Trophoblast cell (in vitro differentiated cells and primary cell): ENCODE measurements around the gene CASP10.

Source experiments
- DNase-seq, 2 donors: peaks; one replicate each; pipeline ENCODE4 v3.0.0-alpha.2; 2016
- H2AFZ ChIP-seq: 2 replicates; pipeline ENCODE4 v1.6.1; 2013; ENCODE audit warnings: low read length, moderate library complexity, mild to moderate bottlenecking; ENCODE audit not compliant: insufficient read depth, poor library complexity
- H2AK5ac ChIP-seq: 2 replicates; pipeline ENCODE4 v1.6.1; 2013; ENCODE audit warnings: mild to moderate bottlenecking, low read length
- H2BK120ac ChIP-seq: 2 replicates; pipeline ENCODE4 v1.6.1; 2013; ENCODE audit warnings: low read length, mild to moderate bottlenecking, moderate library complexity; ENCODE audit not compliant: insufficient read depth, poor library complexity
- H2BK12ac ChIP-seq: 2 replicates; pipeline ENCODE4 v1.6.1; 2013; ENCODE audit warnings: mild to moderate bottlenecking, low read length, moderate library complexity
- H2BK5ac ChIP-seq: 2 replicates; pipeline ENCODE4 v1.6.1; 2013; ENCODE audit warnings: low read length, low read depth, moderate library complexity, mild to moderate bottlenecking; ENCODE audit not compliant: poor library complexity
- H3K14ac ChIP-seq: 2 replicates; pipeline ENCODE4 v1.6.1; 2013; ENCODE audit warnings: mild to moderate bottlenecking, low read length
- H3K18ac ChIP-seq: 2 replicates; pipeline ENCODE4 v1.6.1; 2013; ENCODE audit warnings: mild to moderate bottlenecking, low read length
- H3K23ac ChIP-seq: 2 replicates; pipeline ENCODE4 v1.6.1; 2013; ENCODE audit warnings: low read length
- H3K27ac ChIP-seq: 2 replicates; pipeline ENCODE4 v1.5.1; 2013; ENCODE audit warnings: low read depth, mild to moderate bottlenecking, inconsistent platforms, low read length, moderate library complexity
- H3K27me3 ChIP-seq: 2 replicates; pipeline ENCODE4 v1.6.1; 2013; ENCODE audit warnings: inconsistent platforms, mild to moderate bottlenecking, low read length, moderate library complexity; ENCODE audit not compliant: insufficient read depth
- H3K36me3 ChIP-seq, 2 experiments: 1 replicate in 1 of 2; 2 replicates in 1 of 2; pipeline ENCODE4 v1.6.1; 2013; ENCODE audit warnings: low read length in 2 of 2, mild to moderate bottlenecking in 2 of 2, moderate library complexity in 1 of 2; ENCODE audit not compliant: insufficient read depth in 2 of 2, control insufficient read depth in 1 of 2
- H3K4ac ChIP-seq: 2 replicates; pipeline ENCODE4 v1.6.1; 2013; ENCODE audit warnings: low read depth, mild to moderate bottlenecking, low read length, moderate library complexity
- H3K4me1 ChIP-seq, 2 experiments: 1 replicate in 1 of 2; 2 replicates in 1 of 2; pipeline ENCODE4 v1.6.1; 2013; ENCODE audit warnings: low read length in 2 of 2, mild to moderate bottlenecking in 2 of 2, moderate library complexity in 1 of 2; ENCODE audit not compliant: insufficient read depth in 2 of 2, control insufficient read depth in 1 of 2
- H3K4me2 ChIP-seq: 2 replicates; pipeline ENCODE4 v1.6.1; 2013; ENCODE audit warnings: inconsistent platforms, mild to moderate bottlenecking, low read length, moderate library complexity
- H3K4me3 ChIP-seq: 2 replicates; pipeline ENCODE4 v1.5.1; 2013; ENCODE audit warnings: mild to moderate bottlenecking, low read depth, low read length, inconsistent platforms
- H3K79me1 ChIP-seq: one replicate; pipeline ENCODE4 v1.6.1; 2013; ENCODE audit warnings: low read length
- H3K79me2 ChIP-seq: 2 replicates; pipeline ENCODE4 v1.6.1; 2013; ENCODE audit warnings: low read length, mild to moderate bottlenecking; ENCODE audit not compliant: control insufficient read depth, insufficient read depth, poor library complexity
- H3K9ac ChIP-seq: 2 replicates; pipeline ENCODE4 v1.6.1; 2013; ENCODE audit warnings: mild to moderate bottlenecking, low read length
- H3K9me3 ChIP-seq: 2 replicates; pipeline ENCODE4 v1.6.1; 2013; ENCODE audit warnings: low read depth, mild to moderate bottlenecking, control low read depth, inconsistent platforms, low read length; ENCODE audit not compliant: insufficient read depth
- H4K12ac ChIP-seq: 2 replicates; pipeline ENCODE4 v1.6.1; 2013; ENCODE audit warnings: low read depth, mild to moderate bottlenecking, low read length, moderate library complexity
- H4K8ac ChIP-seq: 2 replicates; pipeline ENCODE4 v1.6.1; 2013; ENCODE audit warnings: low read depth, mild to moderate bottlenecking, low read length, moderate library complexity
- H4K91ac ChIP-seq: one replicate; pipeline ENCODE4 v1.6.1; 2013; ENCODE audit warnings: low read depth, mild to moderate bottlenecking, low read length, moderate library complexity
- WGBS: extraction: QIAGEN DNeasy Blood & Tissue Kit; methylation state at CpG from one replicate; pipeline ENCODE4 v1.1.7; 2013; ENCODE audit warnings: missing lambda C conversion rate; ENCODE audit not compliant: insufficient read length, insufficient coverage; ENCODE audit errors: extremely low coverage; 5-methylcytosine and 5-hydroxymethylcytosine counted together

Gene CASP10

GRCh38 chr2:201204655-201205514 is 21.9 kb downstream of the CASP10 start:
- Histone ChIP-seq H4K8ac (no peak overlapping the region), H3K4me1 (no peaks in the 10 kb centered on the region), H3K27me3 (no peaks in the 10 kb centered on the region), H4K12ac (no peak overlapping the region), H3K4me2 (no peak overlapping the region), H2BK120ac (no peak overlapping the region), H3K79me2 (no peaks in the 10 kb centered on the region), H3K18ac (no peak overlapping the region), H4K91ac (no peak overlapping the region), H2AFZ (no peak overlapping the region), H3K14ac (no peak overlapping the region), H3K27ac (no peak overlapping the region), H3K9ac (no peak overlapping the region), H3K4me3 (no peak overlapping the region), H3K4ac (no peak overlapping the region), H3K36me3 (no peaks in the 10 kb centered on the region), H3K9me3 (no peaks in the 10 kb centered on the region), H2BK12ac (no peak overlapping the region), H2BK5ac (no peak overlapping the region), H3K23ac (no peak overlapping the region), H3K79me1 (no peaks in the 10 kb centered on the region), H2AK5ac (no peak overlapping the region)
- DNase-seq, result no peak
- WGBS, result no CpG with 5 or more reads among the region's 9 CpGs

GRCh38 chr2:201205515-201205849 is 22.5 kb downstream of the CASP10 start:
- H4K12ac ChIP-seq, result no peak overlapping the region
- WGBS, result no CpG with 5 or more reads among the region's 3 CpGs
- H2AK5ac ChIP-seq, result no peak overlapping the region
- H3K79me1 ChIP-seq, result no peaks in the 10 kb centered on the region
- H2BK5ac ChIP-seq, result no peak overlapping the region
- no peak overlapping the region for H3K23ac ChIP-seq
- no peak overlapping the region for H3K9ac ChIP-seq
- H2AFZ ChIP-seq, result no peak overlapping the region
- H3K27ac ChIP-seq, result no peak overlapping the region
- no peak overlapping the region for H3K18ac ChIP-seq
- no peak overlapping the region for H2BK12ac ChIP-seq
- no peak overlapping the region for H3K4me3 ChIP-seq
- H4K8ac ChIP-seq, result no peak overlapping the region
- H3K14ac ChIP-seq, result no peak overlapping the region
- H3K9me3 ChIP-seq, result no peaks in the 10 kb centered on the region
- H3K27me3 ChIP-seq, result no peaks in the 10 kb centered on the region
- H4K91ac ChIP-seq, result no peak overlapping the region
- H3K36me3 ChIP-seq, result no peaks in the 10 kb centered on the region
- H3K4me1 ChIP-seq, result no peaks in the 10 kb centered on the region
- no peak for DNase-seq
- H3K79me2 ChIP-seq, result no peaks in the 10 kb centered on the region
- no peak overlapping the region for H3K4ac ChIP-seq
- H2BK120ac ChIP-seq, result no peak overlapping the region
- no peak overlapping the region for H3K4me2 ChIP-seq

GRCh38 chr2:201208563-201209252 is 25.8 kb downstream of the CASP10 start:
- no peak overlapping the region for H2BK120ac ChIP-seq
- no peaks in the 10 kb centered on the region for H3K79me2 ChIP-seq
- H3K9ac ChIP-seq, result no peak overlapping the region
- no peak overlapping the region for H3K4ac ChIP-seq
- no peak overlapping the region for H3K27ac ChIP-seq
- no peak overlapping the region for H2BK12ac ChIP-seq
- no peak overlapping the region for H3K23ac ChIP-seq
- H3K9me3 ChIP-seq, result no peaks in the 10 kb centered on the region
- no peak overlapping the region for H3K14ac ChIP-seq
- H3K79me1 ChIP-seq, result no peaks in the 10 kb centered on the region
- H3K36me3 ChIP-seq, result no peaks in the 10 kb centered on the region
- H3K18ac ChIP-seq, result no peak overlapping the region
- no peak overlapping the region for H2BK5ac ChIP-seq
- no peak overlapping the region for H2AK5ac ChIP-seq
- H3K4me1 ChIP-seq, result no peaks in the 10 kb centered on the region
- peak in 1 of 2 donors; percentile 21 for DNase-seq
- no peak overlapping the region for H4K91ac ChIP-seq
- H3K4me2 ChIP-seq, result no peak overlapping the region
- no peak overlapping the region for H4K8ac ChIP-seq
- H2AFZ ChIP-seq, result no peak overlapping the region
- no peak overlapping the region for H4K12ac ChIP-seq
- H3K4me3 ChIP-seq, result no peak overlapping the region
- no CpG with 5 or more reads among the region's 12 CpGs for WGBS
- H3K27me3 ChIP-seq, result no peaks in the 10 kb centered on the region

- no CpG with 5 or more reads among the region's 4 CpGs for WGBS
- H4K12ac ChIP-seq, result no peak overlapping the region
- no peak overlapping the region for H4K91ac ChIP-seq
- peaks cover 4 to 6% of the 10 kb centered on the region in 2 experiments for H3K4me1 ChIP-seq
- H2BK5ac ChIP-seq, result no peak overlapping the region
- H3K14ac ChIP-seq, result no peak overlapping the region
- H3K18ac ChIP-seq, result no peak overlapping the region
- H3K9ac ChIP-seq, result no peak overlapping the region
- DNase-seq, result no peak
- H2AK5ac ChIP-seq, result no peak overlapping the region
- no peak overlapping the region for H3K23ac ChIP-seq
- no peak overlapping the region for H3K4me3 ChIP-seq
- no peak overlapping the region for H2BK120ac ChIP-seq
- H3K4me2 ChIP-seq, result no peak overlapping the region
- H3K79me1 ChIP-seq, result no peaks in the 10 kb centered on the region
- no peak overlapping the region for H4K8ac ChIP-seq
- H3K4ac ChIP-seq, result no peak overlapping the region
- no peak overlapping the region for H2BK12ac ChIP-seq
- no peaks in the 10 kb centered on the region for H3K79me2 ChIP-seq
- no peak overlapping the region for H2AFZ ChIP-seq
- no peak overlapping the region for H3K27ac ChIP-seq
- H3K36me3 ChIP-seq, result no peaks in the 10 kb centered on the region
- H3K9me3 ChIP-seq, result no peaks in the 10 kb centered on the region
- no peaks in the 10 kb centered on the region for H3K27me3 ChIP-seq
Observed at GRCh38 chr2:201215963-201216362, 33.0 kb downstream of the CASP10 start.
